Tongue (tissue), 2 donors: Measurements from ENCODE around the gene PSMG4. TPM values are rescaled to one million over a fixed set of nuclear protein-coding genes. Genes with fewer than 3 reads are reported as not detected.
A peak's percentile ranks its signal among the peaks of the same experiment; 100 is the strongest.

Experiments
- DNase-seq: peaks from one replicate; pipeline ENCODE4 v3.0.0-alpha.2; 2015
- total RNA-seq: library from RNA; depleted of rRNA; stranded (reverse); fragments of >200 nt; gene quantifications from one replicate; pipeline ENCODE4 v1.2.3, GENCODE V29; 2014

Gene PSMG4
- total RNA-seq, 1 donor from 2014 or later = 11.9 TPM

- DNase-seq = no peak
Observed at GRCh38 chr6:3252369-3252768, 6.4 kb upstream of the PSMG4 start.

GRCh38 chr6:3252861-3253596, 5.7 kb upstream of the PSMG4 start:
- no peak for DNase-seq

DNA sequence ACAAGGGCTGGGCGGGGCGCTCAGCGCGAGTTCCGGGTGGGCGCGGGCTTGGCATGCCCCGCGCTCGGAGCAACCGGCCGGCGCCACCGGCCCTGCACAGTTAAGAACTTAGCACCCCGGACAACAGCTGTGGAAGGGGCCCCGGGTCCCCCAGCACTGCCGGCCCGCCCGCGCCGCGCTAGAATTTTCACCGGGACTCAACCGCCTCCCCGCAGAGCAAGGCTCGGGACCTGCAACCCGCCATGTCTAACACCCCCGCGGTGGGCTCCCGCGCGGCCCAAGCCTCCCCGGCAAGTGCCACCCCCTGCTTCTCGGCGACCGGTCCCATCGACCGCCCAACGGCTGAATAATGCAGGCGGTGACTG, 5.2 kb upstream of the PSMG4 start:
- DNase-seq = no peak

- DNase-seq = no peak
Observed at GRCh38 chr6:3258201-3258600, 546 bp upstream of the PSMG4 start.

GRCh38 chr6:3259491-3259958, 778 bp downstream of the PSMG4 start:
- DNase-seq = peak; percentile 59

GRCh38 chr6:3260296-3260695, 1.5 kb downstream of the PSMG4 start:
- DNase-seq = no peak

DNA sequence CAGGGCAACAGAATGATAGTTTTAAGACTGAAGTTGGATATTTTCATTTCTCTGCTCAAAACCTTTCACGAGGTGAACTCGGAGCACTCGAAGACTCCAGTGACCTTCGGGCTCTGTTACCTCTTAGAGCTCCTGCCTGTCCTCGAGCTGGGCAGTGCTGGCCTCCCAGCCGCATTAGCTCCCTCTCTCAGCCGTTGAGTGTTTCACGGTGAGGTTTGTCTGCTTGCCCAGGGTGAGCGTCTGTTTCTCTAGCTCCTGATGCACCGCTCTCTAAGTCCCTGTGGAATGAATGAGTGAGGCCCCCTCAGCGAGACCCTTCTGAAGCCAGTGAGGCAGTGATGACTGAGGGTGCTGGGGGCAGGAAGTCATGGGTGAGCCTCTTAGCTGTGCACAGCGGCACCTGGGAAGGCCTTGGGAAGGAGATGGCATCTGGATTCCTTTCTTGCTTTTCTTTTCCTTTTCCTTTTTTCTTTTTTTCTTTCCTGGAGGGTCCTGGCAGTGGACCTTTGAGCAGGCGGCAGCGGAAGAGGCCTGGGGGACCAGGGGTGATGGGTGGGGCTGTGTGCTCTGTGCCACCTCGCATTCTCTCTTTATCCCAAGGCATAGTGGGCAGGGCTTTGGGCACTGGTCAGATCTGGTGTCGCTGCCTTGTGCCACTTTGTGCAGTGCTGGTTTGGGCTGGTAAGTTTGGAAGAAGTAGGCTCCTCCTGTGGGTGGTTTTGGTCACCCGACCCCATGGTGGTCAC, 2.2 kb downstream of the PSMG4 start:
- DNase-seq = no peak

GRCh38 chr6:3261518-3261820, 2.7 kb downstream of the PSMG4 start:
- DNase-seq = no peak

- DNase-seq = no peak
Observed at GRCh38 chr6:3261921-3262320, 3.2 kb downstream of the PSMG4 start.

GRCh38 chr6:3263096-3263495, 4.3 kb downstream of the PSMG4 start:
- no peak for DNase-seq

DNA sequence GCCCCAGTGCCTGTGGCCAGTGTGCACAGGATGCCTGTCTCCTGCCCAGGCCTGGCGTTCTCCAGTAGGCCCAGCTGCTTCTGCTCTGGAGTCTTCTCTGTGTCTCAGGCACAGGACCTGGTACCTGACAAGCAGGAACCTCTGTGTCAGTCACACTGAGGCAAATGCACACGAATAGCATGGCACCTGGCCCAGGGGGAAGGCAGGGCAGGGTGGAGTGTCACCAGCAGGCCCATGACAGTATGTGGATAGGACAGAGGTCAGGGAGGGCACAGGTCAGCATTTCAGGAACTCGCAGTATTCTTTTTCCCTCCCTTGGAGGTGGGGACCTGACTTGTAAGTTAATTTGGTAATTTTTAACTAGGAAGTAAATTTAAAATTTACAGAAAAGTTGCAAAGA, 5.6 kb downstream of the PSMG4 start:
- no peak for DNase-seq

DNA sequence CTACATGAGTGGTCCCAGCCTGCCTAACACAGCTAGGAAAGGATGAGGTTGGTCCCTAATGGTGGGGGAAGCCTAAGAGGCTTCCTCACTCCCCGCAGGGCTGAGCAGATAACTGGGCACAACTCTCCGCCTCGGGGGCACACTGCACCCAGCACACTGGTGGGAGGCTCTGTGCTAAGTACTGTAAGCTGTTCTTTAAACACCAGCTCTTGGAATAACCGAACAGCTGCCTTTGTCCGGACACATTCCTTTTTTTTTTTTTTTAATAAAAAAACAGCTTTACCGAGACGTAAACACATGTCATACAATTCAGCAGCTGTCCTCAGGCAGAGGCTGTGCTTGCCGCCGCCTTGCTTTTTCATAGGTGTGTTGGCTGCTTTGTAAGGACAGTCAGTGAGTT, 6.9 kb downstream of the PSMG4 start:
- DNase-seq = peak; percentile 76

GRCh38 chr6:3266170-3266569, 7.4 kb downstream of the PSMG4 start:
- no peak for DNase-seq

DNA sequence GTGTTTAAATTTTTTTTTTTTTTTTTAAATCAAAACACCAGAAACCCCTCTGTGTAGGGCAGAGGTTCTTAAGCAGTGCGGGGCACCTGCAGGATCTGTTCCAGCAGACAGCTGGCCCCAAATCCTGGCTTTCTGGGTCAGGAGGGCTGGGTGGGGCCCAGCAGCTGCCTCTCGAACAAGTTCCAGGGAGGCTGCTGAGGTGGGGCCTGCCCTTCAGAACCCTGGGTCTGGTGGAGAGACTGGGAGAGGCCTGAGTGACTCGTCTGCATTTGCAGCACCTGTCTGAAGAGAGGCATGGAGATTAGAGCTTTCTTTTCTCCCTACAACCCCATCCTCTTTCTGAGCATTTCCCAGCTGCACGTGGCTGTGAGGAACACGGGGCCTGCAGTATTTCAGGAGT, 8.4 kb downstream of the PSMG4 start:
- DNase-seq = peak; percentile 49

GRCh38 chr6:3268680-3269079, 9.9 kb downstream of the PSMG4 start:
- DNase-seq = no peak

DNA sequence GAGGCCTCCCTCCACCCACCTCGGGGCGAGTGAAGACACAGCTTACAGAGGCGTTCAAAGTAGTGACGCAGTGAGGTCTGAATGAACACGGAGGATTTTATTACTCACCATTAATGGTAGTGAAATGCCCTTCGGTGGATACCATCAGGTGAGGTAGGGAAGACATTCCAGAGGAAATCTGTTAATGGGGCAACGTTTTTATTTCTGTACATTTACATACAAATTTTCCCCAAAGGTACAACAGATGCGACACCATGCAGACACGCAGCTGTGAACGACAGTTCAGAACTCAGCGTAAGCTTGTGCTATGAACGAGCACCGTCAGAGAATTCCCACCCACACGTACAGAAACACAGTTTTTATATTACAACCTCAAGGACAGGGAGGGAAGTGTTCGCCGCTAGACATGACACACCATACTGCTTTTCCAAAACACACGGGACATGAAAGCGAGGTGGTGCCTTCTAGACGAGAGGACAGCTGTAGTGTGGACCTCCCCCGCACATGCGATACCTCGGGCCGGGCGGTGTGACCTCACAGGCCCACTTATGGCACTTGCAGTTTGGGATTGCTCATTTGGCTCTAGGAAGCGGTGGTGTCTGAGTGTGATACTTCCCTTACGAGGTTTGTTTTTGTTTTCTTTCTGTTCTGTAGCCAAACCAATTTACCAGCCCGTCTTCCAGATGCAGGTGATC, 10.7 kb downstream of the PSMG4 start:
- DNase-seq = no peak

DNA sequence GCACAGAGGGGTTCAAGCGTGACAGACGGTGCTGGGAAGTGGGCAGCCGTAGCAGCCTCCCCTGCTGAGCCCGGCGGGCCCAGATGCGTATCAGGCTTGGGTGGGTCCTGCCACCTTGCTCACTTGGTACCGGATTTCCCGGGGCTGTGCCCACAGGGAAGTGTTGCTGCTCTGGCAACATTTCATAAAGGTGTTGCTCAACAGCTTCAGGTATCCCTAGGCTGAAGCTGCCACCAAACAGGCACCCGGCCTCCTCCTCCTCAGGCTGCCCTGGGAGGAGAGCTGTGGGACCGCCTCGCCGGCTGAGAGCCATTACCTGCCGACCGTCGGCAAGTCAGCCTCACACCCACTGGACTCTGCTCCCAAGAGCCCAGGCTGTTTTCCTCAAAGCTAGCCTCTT, 11.5 kb downstream of the PSMG4 start:
- DNase-seq = no peak

DNA sequence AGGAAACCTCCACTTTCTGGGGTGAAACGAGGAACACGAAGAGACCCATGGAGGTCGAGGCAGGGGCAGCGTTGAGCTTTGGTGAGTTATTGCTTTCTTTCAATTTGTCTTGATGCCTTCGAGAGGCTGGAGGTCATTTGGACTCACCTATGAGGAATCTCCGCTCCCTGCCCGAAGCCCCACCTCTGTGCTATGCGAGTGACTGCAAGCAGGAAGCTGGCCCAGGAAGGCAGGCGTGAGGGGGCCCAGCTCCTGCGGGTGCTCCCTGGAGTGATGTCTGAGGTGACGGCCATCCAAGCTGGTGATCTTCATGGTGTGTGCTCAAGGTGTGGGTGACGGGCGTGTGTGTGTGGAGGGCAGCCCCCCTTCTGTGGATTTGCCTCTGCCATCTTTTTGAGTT, 13.0 kb downstream of the PSMG4 start:
- DNase-seq = no peak

DNA sequence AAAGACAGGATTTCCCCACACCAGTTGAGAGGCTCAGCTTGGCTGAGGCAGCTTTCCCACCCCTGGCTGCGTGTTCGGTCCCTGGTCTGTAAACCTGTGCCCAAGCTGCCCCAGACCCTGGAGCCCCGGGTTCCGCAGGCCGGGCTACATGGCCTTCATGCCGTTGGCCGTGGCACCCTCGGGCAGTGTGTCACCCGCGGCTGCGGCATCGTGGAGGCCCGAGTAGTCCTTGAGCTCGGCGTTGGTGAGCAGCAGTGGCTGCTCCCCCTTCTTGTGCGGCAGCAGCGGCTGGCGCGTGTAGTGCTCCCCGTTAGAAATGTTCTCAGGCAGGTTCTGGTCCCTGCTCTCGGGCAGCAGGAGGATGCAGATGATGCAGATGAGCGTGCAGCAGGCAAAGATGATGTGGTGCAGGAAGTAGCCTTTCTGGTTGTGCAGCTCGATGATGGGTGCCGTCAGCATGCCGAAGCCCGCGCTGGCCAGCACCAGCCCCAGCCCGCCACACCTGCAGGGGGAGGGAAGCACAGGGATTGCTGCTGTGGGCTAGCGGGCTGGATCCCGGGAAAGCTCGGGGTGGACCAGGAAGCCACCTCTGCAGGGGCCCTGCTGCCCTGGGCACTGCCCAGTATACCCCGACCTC, 14.3 kb downstream of the PSMG4 start:
- no peak for DNase-seq

GRCh38 chr6:3273707-3274521, 15.2 kb downstream of the PSMG4 start:
- no peak for DNase-seq

- DNase-seq = no peak
Observed at GRCh38 chr6:3276174-3277167, 17.7 kb downstream of the PSMG4 start.
